Measurements from ENCODE around the gene FAM124B.

The FAM124B gene

GRCh38 chr2:224401641-224402342 is at the start of gene FAM124B:
Gene FAM124B (minus strand): TSS chr2:224402107. CDS start chr2:224401768, 339 bp downstream.
- no peak for DNase-seq (ENCODE audit: low read depth)

GRCh38 chr2:224449212-224450147 is 47.6 kb upstream of the FAM124B start:
- no peak for DNase-seq (ENCODE audit: low read depth)

- no peak for DNase-seq (ENCODE audit: low read depth)
Measured at GRCh38 chr2:224448236-224448635, 46.3 kb upstream of the FAM124B start.

GRCh38 chr2:224444783-224445182 is 42.9 kb upstream of the FAM124B start:
- DNase-seq (ENCODE audit: low read depth): no peak

- no peak for DNase-seq (ENCODE audit: low read depth)
Measured at GRCh38 chr2:224444021-224444420, 42.1 kb upstream of the FAM124B start.

- DNase-seq (ENCODE audit: low read depth): no peak
Measured at GRCh38 chr2:224442071-224442967, 40.4 kb upstream of the FAM124B start.

- DNase-seq (ENCODE audit: low read depth): no peak
Measured at GRCh38 chr2:224440988-224441387, 39.1 kb upstream of the FAM124B start.

GRCh38 chr2:224438726-224439125 is 36.8 kb upstream of the FAM124B start:
- no peak for DNase-seq (ENCODE audit: low read depth)

GRCh38 chr2:224436634-224437033 is 34.7 kb upstream of the FAM124B start:
- DNase-seq (ENCODE audit: low read depth): no peak

- no peak for DNase-seq (ENCODE audit: low read depth)
Measured at GRCh38 chr2:224434618-224435017, 32.7 kb upstream of the FAM124B start.

- no peak for DNase-seq (ENCODE audit: low read depth)
Measured at GRCh38 chr2:224433442-224433841, 31.5 kb upstream of the FAM124B start.

- no peak for DNase-seq (ENCODE audit: low read depth)
Measured at GRCh38 chr2:224432003-224432579, 30.2 kb upstream of the FAM124B start.

GRCh38 chr2:224429441-224429810 is 27.5 kb upstream of the FAM124B start:
- no peak for DNase-seq (ENCODE audit: low read depth)

- no peak for DNase-seq (ENCODE audit: low read depth)
Measured at GRCh38 chr2:224428787-224429440, 27.0 kb upstream of the FAM124B start.

- no peak for DNase-seq (ENCODE audit: low read depth)
Measured at GRCh38 chr2:224427471-224427870, 25.6 kb upstream of the FAM124B start.

- no peak for DNase-seq (ENCODE audit: low read depth)
Measured at GRCh38 chr2:224426656-224427055, 24.7 kb upstream of the FAM124B start.

GRCh38 chr2:224421065-224421464 is 19.2 kb upstream of the FAM124B start:
- no peak for DNase-seq (ENCODE audit: low read depth)

GRCh38 chr2:224417947-224418346 is 16.0 kb upstream of the FAM124B start:
- no peak for DNase-seq (ENCODE audit: low read depth)

- DNase-seq (ENCODE audit: low read depth): no peak
Measured at GRCh38 chr2:224417361-224417729, 15.4 kb upstream of the FAM124B start.

- DNase-seq (ENCODE audit: low read depth): no peak
Measured at GRCh38 chr2:224416656-224417360, 14.9 kb upstream of the FAM124B start.

GRCh38 chr2:224413381-224413780 is 11.5 kb upstream of the FAM124B start:
- DNase-seq (ENCODE audit: low read depth): no peak

Measured in stimulated activated CD8-positive, alpha-beta memory T cell treated with anti-CD3 and anti-CD28 coated beads, Interleukin-12 subunit alpha, Interleukin-12 subunit beta, amount 100 ng/mL, for 4 hours (primary cell).